ENCODE measurements around the gene USP7. TPM values are rescaled to one million over a fixed set of nuclear protein-coding genes. Genes with fewer than 3 reads are reported as not detected.

The USP7 gene
- total RNA-seq, 1 experiment from 2014 or later, result 125 TPM

GRCh38 chr16:8986818-8987191 lies 23.1 kb upstream of the USP7 start:
- no peak for DNase-seq (ENCODE audit: low read depth, low spot score)
- BruUV-seq (replicated peaks), result no TSS peak
- Histone ChIP-seq H3K27me3 (ENCODE audit: control insufficient read depth, insufficient read depth, low read length) (no peaks in the 10 kb centered on the region), H3K27ac (ENCODE audit: low read length) (no peak overlapping the region), H3K4me3 (ENCODE audit: low read depth in 2 of 2, low read length in 2 of 2) (no peak overlapping the region), H3K36me3 (ENCODE audit: control insufficient read depth, insufficient read depth, low read length) (no peaks in the 10 kb centered on the region), H3K9me3 (ENCODE audit: control insufficient read depth, insufficient read depth, low read depth, low read length) (no peaks in the 10 kb centered on the region), H3K4me1 (ENCODE audit: control insufficient read depth, insufficient read depth, low read length) (no peaks in the 10 kb centered on the region)
- in situ Hi-C loops (cut with HindIII; ENCODE audit: low pct_unique_long_range_greater_than_20kb, low sequenced_read_pairs), result no loop called here
- ChIA-PET CTCF (no interaction called here), POLR2A (no interaction called here)
- no peak for TF ChIP-seq POLR2AphosphoS5 (IDR thresholded peaks at IDR 0.05; ENCODE audit: low read depth, low read length)
- no peak for TF ChIP-seq TCF7L2 (IDR thresholded peaks at IDR 0.05; ENCODE audit: low read depth, low read length)
- no peak for TF ChIP-seq CTCF (IDR thresholded peaks at IDR 0.05)
- TF ChIP-seq SIN3A (IDR thresholded peaks at IDR 0.05; ENCODE audit: borderline replicate concordance, insufficient read depth, low read depth, low read length), result no peak
- TF ChIP-seq REST (IDR thresholded peaks at IDR 0.05; ENCODE audit: insufficient read depth in 1 of 2, low read depth in 2 of 2, low read length in 1 of 2), result no peak
- ATAC-seq, result no peak
- intact Hi-C loops (cut with micrococcal nuclease; ENCODE audit: unreplicated experiment), result no loop called here

- in situ Hi-C loops (cut with HindIII; ENCODE audit: low pct_unique_long_range_greater_than_20kb, low sequenced_read_pairs), result no loop called here
- no peak overlapping the region for H3K27ac ChIP-seq (ENCODE audit: low read length)
Observed at GRCh38 chr16:8986111-8986510, 22.4 kb upstream of the USP7 start.

More at GRCh38 chr16:8986111-8986510, 22.4 kb upstream of the USP7 start:
- Histone ChIP-seq H3K4me1 (ENCODE audit: control insufficient read depth, insufficient read depth, low read length) (no peaks in the 10 kb centered on the region), H3K36me3 (ENCODE audit: control insufficient read depth, insufficient read depth, low read length) (no peaks in the 10 kb centered on the region), H3K9me3 (ENCODE audit: control insufficient read depth, insufficient read depth, low read depth, low read length) (no peaks in the 10 kb centered on the region), H3K4me3 (ENCODE audit: low read depth in 2 of 2, low read length in 2 of 2) (no peak overlapping the region), H3K27me3 (ENCODE audit: control insufficient read depth, insufficient read depth, low read length) (no peaks in the 10 kb centered on the region)
- ATAC-seq, result no peak
- POLR2A ChIA-PET, result no interaction called here
- CTCF ChIA-PET, result no interaction called here
- intact Hi-C loops (cut with micrococcal nuclease; ENCODE audit: unreplicated experiment), result no loop called here
- TF ChIP-seq SIN3A (IDR thresholded peaks at IDR 0.05; ENCODE audit: borderline replicate concordance, insufficient read depth, low read depth, low read length), result no peak
- TF ChIP-seq TCF7L2 (IDR thresholded peaks at IDR 0.05; ENCODE audit: low read depth, low read length), result no peak
- no peak for TF ChIP-seq CTCF (IDR thresholded peaks at IDR 0.05)
- no peak for TF ChIP-seq REST (IDR thresholded peaks at IDR 0.05; ENCODE audit: insufficient read depth in 1 of 2, low read depth in 2 of 2, low read length in 1 of 2)
- TF ChIP-seq POLR2AphosphoS5 (IDR thresholded peaks at IDR 0.05; ENCODE audit: low read depth, low read length), result no peak
- no peak for DNase-seq (ENCODE audit: low read depth, low spot score)
- no TSS peak for BruUV-seq (replicated peaks)

Data from Panc1 (cell line).